Neural cell (in vitro differentiated cells): ENCODE results near the gene ASPDH. TPM values are rescaled to one million over a fixed set of nuclear protein-coding genes. Genes with fewer than 3 reads are reported as not detected.

Source experiments
- H2AFZ ChIP-seq: fragments of 200-600, 300-800 bp; sonication (generic), shearing (Covaris generic); 2 replicates; pipeline ENCODE4 v1.6.0; 2014; ENCODE audit warnings: low read depth, mild to moderate bottlenecking, antibody characterized with exemption, low read length, moderate library complexity
- H3F3A ChIP-seq: fragments of 200-600 bp; shearing (Covaris generic); 2 replicates; pipeline ENCODE4 v1.6.1; 2016; ENCODE audit warnings: mild to moderate bottlenecking, moderate library complexity, mixed read lengths, antibody characterized with exemption, low read length; ENCODE audit not compliant: insufficient read depth, poor library complexity, severe bottlenecking
- H3K27ac ChIP-seq: fragments of 200-600, 300-800 bp; sonication (generic), shearing (Covaris generic); 2 replicates; pipeline ENCODE4 v1.5.1; 2014; ENCODE audit warnings: mild to moderate bottlenecking, low read length, moderate library complexity
- H3K27me3 ChIP-seq: fragments of 300-800, 200-600 bp; sonication (generic), shearing (Covaris generic); 2 replicates; pipeline ENCODE4 v1.6.0; 2014; ENCODE audit warnings: mild to moderate bottlenecking, low read depth, low read length, moderate library complexity; ENCODE audit not compliant: insufficient read depth
- H3K36me3 ChIP-seq: fragments of 300-800, 200-600 bp; sonication (generic), shearing (Covaris generic); 2 replicates; pipeline ENCODE4 v1.5.1; 2014; ENCODE audit warnings: mild to moderate bottlenecking, antibody characterized with exemption, low read length, moderate library complexity; ENCODE audit not compliant: insufficient read depth
- H3K4me2 ChIP-seq: fragments of 300-800, 200-600 bp; sonication (generic), shearing (Covaris generic); 2 replicates; pipeline ENCODE4 v1.6.0; 2014; ENCODE audit warnings: mild to moderate bottlenecking, low read length
- H3K4me3 ChIP-seq: fragments of 300-800, 200-600 bp; sonication (generic), shearing (Covaris generic); 2 replicates; pipeline ENCODE4 v1.5.1; 2014; ENCODE audit warnings: mild to moderate bottlenecking, low read length, moderate library complexity
- H3K79me2 ChIP-seq: fragments of 200-600 bp; shearing (Covaris generic); replicated peaks from 2 replicates; pipeline ENCODE4 v1.6.0; 2014; ENCODE audit warnings: mild to moderate bottlenecking, low read length, moderate library complexity; ENCODE audit not compliant: insufficient read depth
- H3K9ac ChIP-seq: fragments of 300-800, 200-600 bp; sonication (generic), shearing (Covaris generic); 2 replicates; pipeline ENCODE4 v1.6.1; 2016; ENCODE audit warnings: mild to moderate bottlenecking, low read length, mixed read lengths
- H3K9me2 ChIP-seq: fragments of 200-600 bp; shearing (Covaris generic); 2 replicates; pipeline ENCODE4 v1.6.1; 2016; ENCODE audit warnings: mild to moderate bottlenecking, low read length, mixed read lengths; ENCODE audit not compliant: insufficient read depth
- H3K9me3 ChIP-seq: fragments of 200-600, 300-800 bp; sonication (generic), shearing (Covaris generic); 2 replicates; pipeline ENCODE4 v1.6.1; 2016; ENCODE audit warnings: mild to moderate bottlenecking, mixed run types, low read length, moderate library complexity, mixed read lengths
- H4K20me1 ChIP-seq: fragments of 200-600 bp; shearing (Covaris generic); 2 replicates; pipeline ENCODE4 v1.6.1; 2016; ENCODE audit warnings: mild to moderate bottlenecking, mixed run types; ENCODE audit not compliant: insufficient read depth
- EP300 ChIP-seq: fragments of 450-650 bp; conservative IDR thresholded peaks from 2 replicates; pipeline ENCODE4 v1.6.1; 2014; ENCODE audit warnings: antibody characterized with exemption, mild to moderate bottlenecking, moderate library complexity; ENCODE audit not compliant: poor library complexity, severe bottlenecking
- EZH2 ChIP-seq: fragments of 200-600, 300-800 bp; shearing (Covaris generic), sonication (generic); IDR thresholded peaks from 2 replicates; pipeline ENCODE4 v1.6.1; 2014; ENCODE audit warnings: antibody characterized with exemption, low read length, borderline replicate concordance, mild to moderate bottlenecking; ENCODE audit not compliant: insufficient read depth, poor library complexity, severe bottlenecking
- MXI1 ChIP-seq: fragments of 450-650 bp; conservative IDR thresholded peaks from 2 replicates; pipeline ENCODE4 v1.6.1; 2014; ENCODE audit warnings: antibody characterized with exemption, mild to moderate bottlenecking; ENCODE audit not compliant: poor library complexity, severe bottlenecking
- POLR2AphosphoS5 ChIP-seq: IDR thresholded peaks from 2 replicates; pipeline ENCODE4 v1.6.1; 2012
- RAD21 ChIP-seq: fragments of 450-650 bp; conservative IDR thresholded peaks from 2 replicates; pipeline ENCODE4 v1.6.1; 2014; ENCODE audit warnings: antibody characterized with exemption, mild to moderate bottlenecking, moderate library complexity
- REST ChIP-seq: IDR thresholded peaks from 2 replicates; pipeline ENCODE4 v1.6.1; 2012; ENCODE audit warnings: borderline replicate concordance
- SMC3 ChIP-seq: fragments of 450-650 bp; conservative IDR thresholded peaks from 2 replicates; pipeline ENCODE4 v1.6.1; 2014; ENCODE audit warnings: antibody characterized with exemption, mild to moderate bottlenecking, moderate library complexity; ENCODE audit not compliant: poor library complexity
- TAF1 ChIP-seq: IDR thresholded peaks from 2 replicates; pipeline ENCODE4 v1.6.1; 2012; ENCODE audit warnings: low read depth
- polyA plus RNA-seq: library from polyadenylated mRNA; depleted of rRNA; stranded (reverse); fragments of >200 nt; gene quantifications from 2 replicates; pipeline ENCODE4 v1.2.3, GENCODE V29; 2014
- TF ChIP-seq, protein P1 (sequence below): fragments of 450-650 bp; IDR thresholded peaks from 2 replicates; pipeline ENCODE4 v1.5.1; 2014; ENCODE audit warnings: antibody characterized with exemption, mild to moderate bottlenecking, moderate library complexity; ENCODE audit not compliant: poor library complexity, severe bottlenecking

The ASPDH gene
- polyA plus RNA-seq, 1 donor from 2014 or later: not detected

GRCh38 chr19:50496189-50497021 lies 17.3 kb downstream of the ASPDH start:
- H2AFZ ChIP-seq: no peak overlapping the region
- no peaks in the 10 kb centered on the region for H3K9me2 ChIP-seq
- no peaks in the 10 kb centered on the region for H4K20me1 ChIP-seq
- H3K27ac ChIP-seq: no peak overlapping the region
- no peak overlapping the region for H3K4me3 ChIP-seq
- H3K27me3 ChIP-seq: peaks cover 14% of the 10 kb centered on the region
- no peaks in the 10 kb centered on the region for H3K9me3 ChIP-seq
- TF ChIP-seq POLR2AphosphoS5 (no peak), REST (no peak), EZH2 (no peak), MXI1 (no peak), RAD21 (no peak), SMC3 (no peak), TAF1 (no peak), EP300 (no peak)
- TF ChIP-seq, protein P1, sequence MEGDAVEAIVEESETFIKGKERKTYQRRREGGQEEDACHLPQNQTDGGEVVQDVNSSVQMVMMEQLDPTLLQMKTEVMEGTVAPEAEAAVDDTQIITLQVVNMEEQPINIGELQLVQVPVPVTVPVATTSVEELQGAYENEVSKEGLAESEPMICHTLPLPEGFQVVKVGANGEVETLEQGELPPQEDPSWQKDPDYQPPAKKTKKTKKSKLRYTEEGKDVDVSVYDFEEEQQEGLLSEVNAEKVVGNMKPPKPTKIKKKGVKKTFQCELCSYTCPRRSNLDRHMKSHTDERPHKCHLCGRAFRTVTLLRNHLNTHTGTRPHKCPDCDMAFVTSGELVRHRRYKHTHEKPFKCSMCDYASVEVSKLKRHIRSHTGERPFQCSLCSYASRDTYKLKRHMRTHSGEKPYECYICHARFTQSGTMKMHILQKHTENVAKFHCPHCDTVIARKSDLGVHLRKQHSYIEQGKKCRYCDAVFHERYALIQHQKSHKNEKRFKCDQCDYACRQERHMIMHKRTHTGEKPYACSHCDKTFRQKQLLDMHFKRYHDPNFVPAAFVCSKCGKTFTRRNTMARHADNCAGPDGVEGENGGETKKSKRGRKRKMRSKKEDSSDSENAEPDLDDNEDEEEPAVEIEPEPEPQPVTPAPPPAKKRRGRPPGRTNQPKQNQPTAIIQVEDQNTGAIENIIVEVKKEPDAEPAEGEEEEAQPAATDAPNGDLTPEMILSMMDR: no peak
- H3K9ac ChIP-seq: no peak overlapping the region
- H3K36me3 ChIP-seq: no peaks in the 10 kb centered on the region
- H3K4me2 ChIP-seq: no peak overlapping the region
- H3K79me2 ChIP-seq: no peaks in the 10 kb centered on the region
- no peaks in the 10 kb centered on the region for H3F3A ChIP-seq

GRCh38 chr19:50495020-50495531 lies 18.6 kb downstream of the ASPDH start:
- H3K4me3 ChIP-seq: no peak overlapping the region
- no peak overlapping the region for H2AFZ ChIP-seq
- H3K9me3 ChIP-seq: no peaks in the 10 kb centered on the region
- H3K9ac ChIP-seq: no peak overlapping the region
- H3F3A ChIP-seq: no peaks in the 10 kb centered on the region
- H3K27ac ChIP-seq: no peak overlapping the region
- no peaks in the 10 kb centered on the region for H3K36me3 ChIP-seq
- H4K20me1 ChIP-seq: no peaks in the 10 kb centered on the region
- H3K9me2 ChIP-seq: no peaks in the 10 kb centered on the region
- no peak for TF ChIP-seq REST
- no peak for TF ChIP-seq SMC3
- no peak for TF ChIP-seq EP300
- no peak for TF ChIP-seq RAD21
- no peak for TF ChIP-seq EZH2
- TF ChIP-seq POLR2AphosphoS5: no peak
- TF ChIP-seq, protein P1: no peak
- no peak for TF ChIP-seq MXI1
- TF ChIP-seq TAF1: no peak
- no peak overlapping the region for H3K4me2 ChIP-seq
- H3K27me3 ChIP-seq: peaks cover 22% of the 10 kb centered on the region
- H3K79me2 ChIP-seq: no peaks in the 10 kb centered on the region
